ENCODE results near the gene CDC42SE2. TPM values are rescaled to one million over a fixed set of nuclear protein-coding genes. Genes with fewer than 3 reads are reported as not detected.

The CDC42SE2 gene
- total RNA-seq, 2 experiments from 2014 or later: 54.2 to 66.8 TPM

GRCh38 chr5:131302506-131302905 lies 38.7 kb downstream of the CDC42SE2 start:
- H3K27ac ChIP-seq (ENCODE audit: low read depth, low read length, poor library complexity, severe bottlenecking): no peak overlapping the region
- H3K4me1 ChIP-seq (ENCODE audit: insufficient read depth, low read length, poor library complexity, severe bottlenecking): no peaks in the 10 kb centered on the region
- H3K79me2 ChIP-seq (ENCODE audit: insufficient read depth, low read depth, low read length): peaks cover 90% of the 10 kb centered on the region
- intact Hi-C loops (cut with micrococcal nuclease; ENCODE audit: unreplicated experiment): no loop called here
- ChIA-PET POLR2A (interaction anchor here (0.7 to 0.9 kb wide), 4 partner anchors 12 to 275 kb away, joined by 3 to 4 read pairs (median 3); no protein-coding TSS in a partner anchor), CTCF (ENCODE audit: unreplicated experiment) (no interaction called here)
- peaks cover 43% of the 10 kb centered on the region for H3K36me3 ChIP-seq (ENCODE audit: insufficient read depth, low read length)
- no peaks in the 10 kb centered on the region for H3K9me2 ChIP-seq (ENCODE audit: insufficient read depth, low read length)
- peaks cover 12% of the 10 kb centered on the region; the same call in 1 of the 2 replicates for H3K9me3 ChIP-seq (ENCODE audit: low read length)
- H3K4me2 ChIP-seq (ENCODE audit: low read length): no peak overlapping the region
- no peak overlapping the region for H3K4me3 ChIP-seq (ENCODE audit: low read depth, low read length, poor library complexity, severe bottlenecking)
- no peak for TF ChIP-seq CTCF (conservative IDR thresholded peaks at IDR 0.05; ENCODE audit: low read length)
- no peak for TF ChIP-seq EZH2phosphoT487 (IDR thresholded peaks at IDR 0.05; ENCODE audit: borderline replicate concordance, low read depth, low read length)
- no TSS peak for BruUV-seq (replicated peaks)
- 0 out of 2 replicates have a peak, but pooled peaks cover 6% of the 10 kb centered on the region for H4K20me1 ChIP-seq (ENCODE audit: insufficient read depth, low read length)
- no peak for DNase-seq (ENCODE audit: low spot score)
- no peak overlapping the region for H2AFZ ChIP-seq (ENCODE audit: low read length)

- Histone ChIP-seq H4K20me1 (ENCODE audit: insufficient read depth, low read length) (0 out of 2 replicates have a peak, but pooled peaks cover 6% of the 10 kb centered on the region), H3K36me3 (ENCODE audit: insufficient read depth, low read length) (peaks cover 35% of the 10 kb centered on the region), H3K9me3 (ENCODE audit: low read length) (peaks cover 12% of the 10 kb centered on the region; the same call in 1 of the 2 replicates), H3K4me2 (ENCODE audit: low read length) (no peak overlapping the region), H3K4me1 (ENCODE audit: insufficient read depth, low read length, poor library complexity, severe bottlenecking) (no peaks in the 10 kb centered on the region), H3K9me2 (ENCODE audit: insufficient read depth, low read length) (no peaks in the 10 kb centered on the region), H3K27ac (ENCODE audit: low read depth, low read length, poor library complexity, severe bottlenecking) (no peak overlapping the region), H2AFZ (ENCODE audit: low read length) (no peak overlapping the region), H3K4me3 (ENCODE audit: low read depth, low read length, poor library complexity, severe bottlenecking) (no peak overlapping the region), H3K79me2 (ENCODE audit: insufficient read depth, low read depth, low read length) (peaks cover 80% of the 10 kb centered on the region)
- TF ChIP-seq CTCF (conservative IDR thresholded peaks at IDR 0.05; ENCODE audit: low read length) (no peak), EZH2phosphoT487 (IDR thresholded peaks at IDR 0.05; ENCODE audit: borderline replicate concordance, low read depth, low read length) (no peak)
- intact Hi-C loops (cut with micrococcal nuclease; ENCODE audit: unreplicated experiment): no loop called here
- no TSS peak for BruUV-seq (replicated peaks)
- DNase-seq (ENCODE audit: low spot score): no peak
- POLR2A ChIA-PET: interaction anchor here (0.9 to 1.7 kb wide), 4 partner anchors 10 to 21 kb away, joined by 3 to 6 read pairs (median 4); no protein-coding TSS in a partner anchor
- CTCF ChIA-PET (ENCODE audit: unreplicated experiment): no interaction called here
Observed at GRCh38 chr5:131303537-131303936, 39.7 kb downstream of the CDC42SE2 start.

GRCh38 chr5:131304414-131304813 lies 40.6 kb downstream of the CDC42SE2 start:
- no peak for DNase-seq (ENCODE audit: low spot score)
- ChIA-PET CTCF (ENCODE audit: unreplicated experiment) (no interaction called here), POLR2A (interaction anchor here (0.6 to 1.7 kb wide), 5 partner anchors 9 to 54 kb away, joined by 3 to 6 read pairs (median 5); no protein-coding TSS in a partner anchor)
- no peaks in the 10 kb centered on the region for H3K9me2 ChIP-seq (ENCODE audit: insufficient read depth, low read length)
- H2AFZ ChIP-seq (ENCODE audit: low read length): no peak overlapping the region
- peaks cover 71% of the 10 kb centered on the region for H3K79me2 ChIP-seq (ENCODE audit: insufficient read depth, low read depth, low read length)
- no peak overlapping the region for H3K4me3 ChIP-seq (ENCODE audit: low read depth, low read length, poor library complexity, severe bottlenecking)
- TF ChIP-seq EZH2phosphoT487 (IDR thresholded peaks at IDR 0.05; ENCODE audit: borderline replicate concordance, low read depth, low read length) (no peak), CTCF (conservative IDR thresholded peaks at IDR 0.05; ENCODE audit: low read length) (no peak)
- no peak overlapping the region for H3K4me2 ChIP-seq (ENCODE audit: low read length)
- H3K27ac ChIP-seq (ENCODE audit: low read depth, low read length, poor library complexity, severe bottlenecking): no peak overlapping the region
- intact Hi-C loops (cut with micrococcal nuclease; ENCODE audit: unreplicated experiment): no loop called here
- no peaks in the 10 kb centered on the region for H3K4me1 ChIP-seq (ENCODE audit: insufficient read depth, low read length, poor library complexity, severe bottlenecking)
- no TSS peak for BruUV-seq (replicated peaks)
- peaks cover 30% of the 10 kb centered on the region for H3K36me3 ChIP-seq (ENCODE audit: insufficient read depth, low read length)
- H3K9me3 ChIP-seq (ENCODE audit: low read length): peaks cover 12% of the 10 kb centered on the region; the same call in 1 of the 2 replicates
- H4K20me1 ChIP-seq (ENCODE audit: insufficient read depth, low read length): 0 out of 2 replicates have a peak, but pooled peaks cover 6% of the 10 kb centered on the region
